Kidney (tissue), 14 donors: ENCODE data around the gene PRRX2. TPM values are rescaled to one million over a fixed set of nuclear protein-coding genes. Genes with fewer than 3 reads are reported as not detected.

Experiments
- DNase-seq, 5 donors: peaks; one replicate each; pipeline ENCODE4 v3.0.0-alpha.2; 2013 to 2020
- FAIRE-seq: peaks from 2 replicates; lab custom pipeline; 2012; peaks lifted over from hg19 to GRCh38; lab: Jason Lieb, UNC
- H3K27ac ChIP-seq, 2 donors: one replicate each; pipeline ENCODE4 v1.7.0; 2013; ENCODE audit warnings: low read depth in 2 of 2, low read length in 2 of 2, inconsistent platforms in 1 of 2
- H3K27me3 ChIP-seq: one replicate; pipeline ENCODE4 v1.7.1; 2013; ENCODE audit warnings: low read length, inconsistent platforms; ENCODE audit not compliant: control insufficient read depth, insufficient read depth
- H3K36me3 ChIP-seq, 3 donors: one replicate each; pipeline versions ENCODE4 v1.7.0 to v1.7.1; 2013; ENCODE audit warnings: low read length in 3 of 3, control low read depth in 1 of 3, inconsistent platforms in 1 of 3; ENCODE audit not compliant: insufficient read depth in 3 of 3, control insufficient read depth in 2 of 3
- H3K4me1 ChIP-seq, 3 donors: one replicate each; pipeline versions ENCODE4 v1.7.0 to v1.7.1; 2013; ENCODE audit warnings: low read length in 3 of 3, inconsistent platforms in 1 of 3, low read depth in 1 of 3; ENCODE audit not compliant: control insufficient read depth in 2 of 3, insufficient read depth in 2 of 3
- H3K4me3 ChIP-seq, 3 donors: one replicate each; pipeline versions ENCODE4 v1.7.0 to v1.8.1; 2013; ENCODE audit warnings: low read length in 3 of 3, control low read depth in 1 of 3, inconsistent platforms in 1 of 3
- H3K9ac ChIP-seq, 3 donors: one replicate each; pipeline versions ENCODE4 v1.7.0 to v1.7.1; 2013; ENCODE audit warnings: low read length in 3 of 3, control low read depth in 1 of 3, inconsistent platforms in 1 of 3
- H3K9me3 ChIP-seq, 3 donors: one replicate each; pipeline versions ENCODE4 v1.7.0 to v1.7.1; 2013; ENCODE audit warnings: low read length in 3 of 3, control low read depth in 1 of 3, inconsistent platforms in 1 of 3; ENCODE audit not compliant: control insufficient read depth in 2 of 3, insufficient read depth in 1 of 3
- intact Hi-C: fragments of 100-400 bp; cut with DNase I; formaldehyde crosslinking; loops from one replicate; pipeline ENCODE4 v1.11.1; 2022
- polyA plus RNA-seq: library from polyadenylated mRNA; stranded (reverse); fragments of 350-450 nt; fragmentation: Illumina TruSeq; extraction: RNeasy Lipid Tissue Mini Kit (QIAGEN cat#74804); gene quantifications from one replicate; pipeline ENCODE4 v1.2.3, GENCODE V29; 2014; ENCODE audit warnings: low read depth, low replicate concordance; ENCODE audit not compliant: insufficient read depth
- total RNA-seq: library from RNA; stranded (reverse); fragmentation: NEBNext Ultra II Directional; extraction: Animal tissue kit (Norgen Biotek cat#: 25700); gene quantifications from one replicate; pipeline ENCODE4 v1.2.1, GENCODE V29; 2021
- TF ChIP-seq, protein P1 (sequence below): IDR thresholded peaks from 3 replicates; pipeline ENCODE4 v1.5.1; 2012; ENCODE audit warnings: mild to moderate bottlenecking, moderate library complexity, borderline replicate concordance; ENCODE audit not compliant: insufficient read depth; ENCODE audit errors: extremely low read depth
- donor health status: control.
- donor health status: control.
- donor health status: control.
- donor health status: control.
- donor health status: control.
- donor health status: DM: yes; HTN: yes; CAD: no.
- donor health status: Normal renal cell carcinoma (clear cell type).

PRRX2 gene
- total and polyA plus RNA-seq, 2 donors from 2014 or later, result 1.8 to 2.3 TPM

DNA sequence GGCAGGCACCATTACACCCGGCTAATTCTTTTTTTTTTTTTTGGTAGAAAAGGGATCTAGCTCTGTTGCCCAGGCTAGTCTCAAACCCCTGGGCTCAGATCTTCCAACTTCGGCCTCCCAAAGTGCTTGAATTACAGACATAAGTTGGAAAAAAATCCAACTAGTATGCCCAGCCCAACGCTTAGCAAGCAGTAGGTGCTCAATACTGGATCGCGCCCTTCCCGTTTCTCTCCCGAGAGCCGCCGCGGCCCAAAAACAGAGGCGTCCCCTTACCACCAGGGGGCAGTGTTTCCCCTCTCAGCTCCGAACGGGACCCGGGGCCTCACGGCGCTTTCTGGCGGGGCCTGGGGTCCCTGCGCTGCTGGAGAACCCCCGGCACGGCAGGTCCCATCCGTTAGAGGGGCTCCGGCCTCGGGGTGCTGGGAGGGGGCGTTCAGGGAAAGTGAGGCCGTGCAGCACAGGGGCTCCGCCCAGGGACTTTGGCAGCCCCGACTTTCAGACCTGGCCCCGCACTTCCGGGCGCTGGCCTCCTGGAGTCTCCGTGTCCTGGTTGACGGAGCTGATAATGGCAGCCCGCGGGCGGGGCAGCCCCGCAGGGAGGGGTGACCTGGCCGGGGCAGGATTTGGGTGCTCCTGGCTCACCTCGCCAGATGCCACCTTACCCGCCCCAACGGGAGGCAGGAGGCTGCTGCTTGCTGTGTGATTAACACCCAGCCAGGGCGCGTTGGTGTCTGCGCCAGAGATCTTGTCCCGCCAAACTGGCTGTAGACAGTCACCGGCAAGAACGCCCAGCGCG is 72.2 kb downstream of the PRRX2 start:
- no peaks in the 10 kb centered on the region for H3K36me3 ChIP-seq
- FAIRE-seq (no peak), DNase-seq (peak; percentile 88 to 94 (median 92))
- peak overlapping the region in 2 of 3 donors; percentile 33 to 53 for H3K4me3 ChIP-seq
- no peaks in the 10 kb centered on the region for H3K9me3 ChIP-seq
- intact Hi-C loops, result loop anchor here (5.0 kb wide), 1 partner anchor 45 kb away; no protein-coding TSS in a partner anchor
- peak overlapping the region in 1 of 2 donors; percentile 14 for H3K27ac ChIP-seq
- peak overlapping the region in 1 of 3 donors; percentile 38 for H3K9ac ChIP-seq
- TF ChIP-seq, protein P1, sequence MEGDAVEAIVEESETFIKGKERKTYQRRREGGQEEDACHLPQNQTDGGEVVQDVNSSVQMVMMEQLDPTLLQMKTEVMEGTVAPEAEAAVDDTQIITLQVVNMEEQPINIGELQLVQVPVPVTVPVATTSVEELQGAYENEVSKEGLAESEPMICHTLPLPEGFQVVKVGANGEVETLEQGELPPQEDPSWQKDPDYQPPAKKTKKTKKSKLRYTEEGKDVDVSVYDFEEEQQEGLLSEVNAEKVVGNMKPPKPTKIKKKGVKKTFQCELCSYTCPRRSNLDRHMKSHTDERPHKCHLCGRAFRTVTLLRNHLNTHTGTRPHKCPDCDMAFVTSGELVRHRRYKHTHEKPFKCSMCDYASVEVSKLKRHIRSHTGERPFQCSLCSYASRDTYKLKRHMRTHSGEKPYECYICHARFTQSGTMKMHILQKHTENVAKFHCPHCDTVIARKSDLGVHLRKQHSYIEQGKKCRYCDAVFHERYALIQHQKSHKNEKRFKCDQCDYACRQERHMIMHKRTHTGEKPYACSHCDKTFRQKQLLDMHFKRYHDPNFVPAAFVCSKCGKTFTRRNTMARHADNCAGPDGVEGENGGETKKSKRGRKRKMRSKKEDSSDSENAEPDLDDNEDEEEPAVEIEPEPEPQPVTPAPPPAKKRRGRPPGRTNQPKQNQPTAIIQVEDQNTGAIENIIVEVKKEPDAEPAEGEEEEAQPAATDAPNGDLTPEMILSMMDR, result peak; percentile 92
- H3K27me3 ChIP-seq, result no peaks in the 10 kb centered on the region
- peaks cover 0 to 3% (median 0%) of the 10 kb centered on the region in 3 donors for H3K4me1 ChIP-seq

DNA sequence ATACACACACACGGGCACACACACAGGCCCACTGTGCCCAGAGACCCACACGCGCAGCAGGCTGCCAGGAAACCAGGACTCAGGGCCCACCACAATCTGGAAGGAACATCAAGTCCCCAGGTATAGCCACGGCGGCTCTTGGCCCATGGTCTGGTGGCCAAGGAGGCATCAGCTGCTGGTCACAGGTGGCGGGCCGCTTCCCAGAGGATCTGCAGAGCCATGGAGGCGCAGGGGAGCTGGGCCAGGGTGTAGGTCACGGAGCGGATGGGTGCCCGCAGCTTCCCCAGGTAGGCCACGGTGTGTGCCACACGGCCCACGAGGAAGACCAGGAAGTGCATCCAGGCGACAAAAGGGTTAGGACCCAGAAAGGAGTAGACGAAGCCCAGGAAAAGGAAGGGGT is 74.0 kb downstream of the PRRX2 start:
- FAIRE-seq, result no peak
- Histone ChIP-seq H3K27me3 (no peaks in the 10 kb centered on the region), H3K27ac (no peak overlapping the region), H3K4me1 (peaks cover 0 to 3% (median 0%) of the 10 kb centered on the region in 3 donors), H3K9ac (no peak overlapping the region), H3K9me3 (no peaks in the 10 kb centered on the region), H3K36me3 (no peaks in the 10 kb centered on the region), H3K4me3 (no peak overlapping the region)
- DNase-seq, result no peak
- intact Hi-C loops, result loop anchor here (5.0 kb wide), 1 partner anchor 43 kb away; no protein-coding TSS in a partner anchor
- TF ChIP-seq, protein P1, result no peak

DNA sequence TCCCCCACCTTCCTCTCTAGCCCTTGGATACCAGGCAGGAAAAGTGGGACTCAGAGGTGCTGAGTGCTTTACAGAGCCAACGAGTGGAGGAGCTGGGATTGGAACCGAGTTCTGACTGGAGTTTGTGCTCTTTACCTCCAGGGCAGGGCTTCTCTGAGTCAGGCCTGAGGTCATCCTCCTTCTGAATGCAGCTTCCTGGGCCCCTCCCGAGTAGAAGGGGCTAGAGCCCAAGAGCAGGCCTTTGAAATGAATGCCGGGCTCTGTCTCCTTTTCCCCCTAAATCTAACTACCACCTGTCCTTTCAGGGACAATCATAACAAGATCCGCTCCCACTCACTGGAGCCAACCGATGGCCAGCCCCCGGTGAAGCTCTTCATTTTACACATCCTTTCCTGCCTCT is 74.7 kb downstream of the PRRX2 start:
- peaks cover 0 to 3% (median 0%) of the 10 kb centered on the region in 3 donors for H3K4me1 ChIP-seq
- H3K9ac ChIP-seq, result no peak overlapping the region
- no peak for DNase-seq
- no peaks in the 10 kb centered on the region for H3K27me3 ChIP-seq
- H3K9me3 ChIP-seq, result no peaks in the 10 kb centered on the region
- H3K4me3 ChIP-seq, result no peak overlapping the region
- intact Hi-C loops, result no loop called here
- FAIRE-seq, result no peak
- H3K27ac ChIP-seq, result no peak overlapping the region
- no peaks in the 10 kb centered on the region for H3K36me3 ChIP-seq
- TF ChIP-seq, protein P1, result no peak
